Keratinocyte (primary cell): ENCODE measurements around the gene GPC1.

Experiments used
- EZH2 ChIP-seq: IDR thresholded peaks from one replicate; pipeline ENCODE4 v1.6.1; 2012; ENCODE audit warnings: inconsistent platforms, mild to moderate bottlenecking, low read length, moderate library complexity
- TF ChIP-seq, protein P1 (sequence below), 3 experiments: IDR thresholded peaks in 1 of 3; conservative IDR thresholded peaks in 1 of 3; optimal IDR thresholded peaks in 1 of 3; 2 replicates in 2 of 3; 3 replicates in 1 of 3; pipeline versions ENCODE3 to v1.5.1; 2011; ENCODE audit warnings: low read length in 3 of 3, mild to moderate bottlenecking in 3 of 3, moderate library complexity in 2 of 3, control low read depth in 1 of 3, inconsistent platforms in 1 of 3; ENCODE audit not compliant: insufficient read depth in 2 of 3; ENCODE audit errors: extremely low read depth in 1 of 3

DNA sequence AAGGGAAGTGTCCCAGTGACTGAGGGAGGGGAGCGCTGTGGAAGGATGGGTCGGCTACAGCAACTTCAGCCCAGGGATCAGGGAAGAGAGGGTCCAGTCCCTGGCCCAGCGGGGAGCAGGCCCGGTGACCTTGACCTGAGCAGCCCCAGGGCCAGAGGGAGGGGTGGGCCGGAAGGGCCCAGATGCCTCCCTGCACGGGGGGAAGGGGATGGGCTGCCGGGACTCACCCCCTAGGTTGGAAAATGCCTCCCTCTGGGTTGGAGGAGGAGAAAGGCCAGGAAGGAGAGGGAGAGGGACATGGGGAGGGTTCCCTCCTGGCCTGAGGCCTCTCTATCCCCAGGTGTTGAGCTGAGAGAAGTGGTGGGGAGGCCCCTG is 19.8 kb downstream of the GPC1 start:
- TF ChIP-seq, protein P1, sequence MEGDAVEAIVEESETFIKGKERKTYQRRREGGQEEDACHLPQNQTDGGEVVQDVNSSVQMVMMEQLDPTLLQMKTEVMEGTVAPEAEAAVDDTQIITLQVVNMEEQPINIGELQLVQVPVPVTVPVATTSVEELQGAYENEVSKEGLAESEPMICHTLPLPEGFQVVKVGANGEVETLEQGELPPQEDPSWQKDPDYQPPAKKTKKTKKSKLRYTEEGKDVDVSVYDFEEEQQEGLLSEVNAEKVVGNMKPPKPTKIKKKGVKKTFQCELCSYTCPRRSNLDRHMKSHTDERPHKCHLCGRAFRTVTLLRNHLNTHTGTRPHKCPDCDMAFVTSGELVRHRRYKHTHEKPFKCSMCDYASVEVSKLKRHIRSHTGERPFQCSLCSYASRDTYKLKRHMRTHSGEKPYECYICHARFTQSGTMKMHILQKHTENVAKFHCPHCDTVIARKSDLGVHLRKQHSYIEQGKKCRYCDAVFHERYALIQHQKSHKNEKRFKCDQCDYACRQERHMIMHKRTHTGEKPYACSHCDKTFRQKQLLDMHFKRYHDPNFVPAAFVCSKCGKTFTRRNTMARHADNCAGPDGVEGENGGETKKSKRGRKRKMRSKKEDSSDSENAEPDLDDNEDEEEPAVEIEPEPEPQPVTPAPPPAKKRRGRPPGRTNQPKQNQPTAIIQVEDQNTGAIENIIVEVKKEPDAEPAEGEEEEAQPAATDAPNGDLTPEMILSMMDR (optimal IDR thresholded peaks at IDR 0.05 in 1 of 3, IDR thresholded peaks at IDR 0.05 in 1 of 3, conservative IDR thresholded peaks at IDR 0.05 in 1 of 3; ENCODE audit: extremely low read depth in 1 of 3, insufficient read depth in 2 of 3, low read length in 3 of 3), result no peak
- no peak for TF ChIP-seq EZH2
